Choroid plexus epithelial cell (primary cell): ENCODE results near the gene ZNHIT3.
A peak's percentile ranks its signal among the peaks of the same experiment; 100 is the strongest.

ENCODE experiments used
- DNase-seq: peaks from one replicate; pipeline ENCODE4 v3.0.0-alpha.2; 2010; ENCODE audit warnings: low read depth
- H3K4me3 ChIP-seq: 2 replicates; pipeline ENCODE4 v1.5.1; 2011; ENCODE audit warnings: low read depth, mild to moderate bottlenecking, control low read depth, low read length, moderate library complexity
- CTCF ChIP-seq: conservative IDR thresholded peaks from 2 replicates; pipeline ENCODE4 v1.5.1; 2011; ENCODE audit warnings: low read depth, mild to moderate bottlenecking, control low read depth, inconsistent platforms, low read length, moderate library complexity

The ZNHIT3 gene

GRCh38 chr17:36529121-36529520, 42.6 kb downstream of the ZNHIT3 start:
- DNase-seq: peak; percentile 23

GRCh38 chr17:36532435-36532975, 46.0 kb downstream of the ZNHIT3 start:
- H3K4me3 ChIP-seq: no peak overlapping the region
- TF ChIP-seq CTCF: no peak
- DNase-seq: no peak

More at GRCh38 chr17:36529121-36529520, 42.6 kb downstream of the ZNHIT3 start:
- no peak for TF ChIP-seq CTCF
- no peak overlapping the region for H3K4me3 ChIP-seq

DNA sequence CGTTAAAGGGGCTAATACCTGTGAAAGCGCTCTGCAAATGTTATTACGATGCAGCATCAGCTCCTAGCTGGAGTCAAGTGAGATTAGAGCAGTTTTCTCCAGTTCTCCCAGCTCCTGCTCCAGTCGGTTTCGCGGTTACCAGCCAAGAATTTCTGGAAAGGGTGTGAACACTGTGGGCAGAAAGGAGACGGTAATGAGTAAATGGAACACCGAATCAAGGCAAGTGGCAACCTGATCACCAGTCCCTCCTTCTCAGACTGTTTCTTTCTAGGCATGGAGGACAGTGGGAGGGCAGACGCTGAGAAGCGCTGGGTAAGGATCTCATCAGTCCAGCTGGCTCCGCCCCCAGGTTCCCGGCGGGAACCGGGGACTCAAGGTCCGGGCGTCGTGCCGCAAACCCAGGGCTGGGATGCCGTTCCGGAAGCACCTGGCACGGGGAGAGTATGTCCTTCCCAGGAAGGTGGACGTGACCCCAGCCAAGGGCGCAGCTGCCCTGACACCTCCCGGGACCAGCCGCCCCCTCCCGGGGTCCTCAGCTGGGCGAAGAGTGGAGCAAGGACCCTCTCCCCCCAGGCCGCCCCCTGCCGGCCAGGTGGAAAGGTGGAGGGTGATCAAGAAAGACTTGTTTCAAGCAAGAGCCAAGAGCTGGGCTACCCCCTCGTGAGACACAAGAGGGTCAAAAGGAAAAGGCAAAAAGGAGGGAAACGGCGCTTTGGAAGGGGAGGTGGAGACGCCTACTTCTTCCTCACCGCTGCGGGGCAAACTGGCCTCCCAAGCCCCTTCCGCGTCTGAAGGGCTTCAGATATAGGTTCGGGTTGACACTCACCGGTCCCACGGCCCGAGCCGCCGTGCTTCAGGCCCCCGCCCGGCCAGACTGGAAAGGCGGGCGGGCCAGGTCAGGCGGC, 47.7 kb downstream of the ZNHIT3 start:
- peak; percentile 59 for DNase-seq
- peak; percentile 66 for TF ChIP-seq CTCF

GRCh38 chr17:36534840-36535668, 48.6 kb downstream of the ZNHIT3 start, which contains the start of the genes MYO19 and PIGW:
MYO19 (minus strand) TSS chr17:36534868; CDS start chr17:36532538, 2,330 bp downstream.
PIGW (plus strand) TSS chr17:36534987; CDS start chr17:36537102, 2,115 bp downstream.
- TF ChIP-seq CTCF: peak; percentile 14
- H3K4me3 ChIP-seq: peak within 1 kb of the TSS; percentile 93
- DNase-seq: peak; percentile 90

More for the DNA sequence above, 47.7 kb downstream of the ZNHIT3 start:
- peak overlapping the region; percentile 93 for H3K4me3 ChIP-seq

DNA sequence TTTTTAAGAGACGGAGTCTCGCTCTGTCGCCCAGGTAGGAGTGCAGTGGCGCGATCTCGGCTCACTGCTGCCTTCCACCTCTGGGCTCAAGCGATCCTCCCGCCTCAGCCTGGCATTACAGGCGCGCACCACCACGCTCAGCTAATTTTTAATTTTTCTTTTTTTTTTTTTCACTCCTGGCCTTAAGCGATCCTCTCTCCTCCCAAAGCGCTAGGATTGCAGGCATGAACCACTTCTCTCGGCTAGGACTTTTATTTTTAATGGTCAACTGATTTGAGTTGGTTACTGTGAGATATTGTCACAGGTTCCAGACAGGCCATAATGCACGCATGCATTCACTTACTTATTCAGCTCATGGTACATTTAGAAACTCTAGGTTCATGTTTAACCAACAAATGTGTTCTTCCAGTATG, 49.2 kb downstream of the ZNHIT3 start:
- DNase-seq: no peak
- no peak for TF ChIP-seq CTCF
- peak overlapping the region; percentile 93 for H3K4me3 ChIP-seq

- no peak for TF ChIP-seq CTCF
- H3K4me3 ChIP-seq: no peak overlapping the region
- no peak for DNase-seq
Measured at GRCh38 chr17:36540696-36541095, 54.2 kb downstream of the ZNHIT3 start.
